Measurements from ENCODE around the gene RGS10. TPM values are rescaled to one million over a fixed set of nuclear protein-coding genes. Genes with fewer than 3 reads are reported as not detected.

The RGS10 gene
- total and polyA plus RNA-seq, 9 of the 15 experiments (the other 6 are each of a cell fraction or from before 2014, with no cell fraction given): 31.9 to 123 (median 62.1) TPM

- TF ChIP-seq HCFC1 (IDR thresholded peaks at IDR 0.05; ENCODE audit: low read depth, low read length) (no peak), RFX7 (CRISPR knock-in tag; IDR thresholded peaks at IDR 0.05) (no peak), KAT7 (CRISPR knock-in tag; IDR thresholded peaks at IDR 0.05; ENCODE audit: borderline replicate concordance) (no peak), NR2C2 (CRISPR knock-in tag; IDR thresholded peaks at IDR 0.05) (no peak), NR2C2 (tag; IDR thresholded peaks at IDR 0.05) (no peak), NRF1 (conservative IDR thresholded peaks at IDR 0.05 in 1 of 2, IDR thresholded peaks at IDR 0.05 in 1 of 2) (peak in 1 of 2 experiments; percentile 40; a peak in 2 of 4 replicates), ZNF23 (CRISPR knock-in tag; IDR thresholded peaks at IDR 0.05) (no peak), ELF4 (CRISPR knock-in tag; IDR thresholded peaks at IDR 0.05) (no peak), TRIM28 (IDR thresholded peaks at IDR 0.05) (no peak), MTF1 (CRISPR knock-in tag; IDR thresholded peaks at IDR 0.05; ENCODE audit: borderline replicate concordance) (no peak), ZNF12 (CRISPR knock-in tag; IDR thresholded peaks at IDR 0.05) (no peak), COPS2 (conservative IDR thresholded peaks at IDR 0.05) (no peak), THAP12 (CRISPR knock-in tag; IDR thresholded peaks at IDR 0.05) (no peak), SIN3A (IDR thresholded peaks at IDR 0.05; ENCODE audit: borderline replicate concordance in 2 of 2, control insufficient read depth in 1 of 2, low read depth in 2 of 2, low read length in 2 of 2) (no peak), ARID4B (CRISPR knock-in tag; IDR thresholded peaks at IDR 0.05) (no peak), E4F1 (CRISPR knock-in tag; IDR thresholded peaks at IDR 0.05; ENCODE audit: borderline replicate concordance) (no peak), ZC3H11A (IDR thresholded peaks at IDR 0.05; ENCODE audit: low read depth, low read length) (no peak), MCM2 (IDR thresholded peaks at IDR 0.05; ENCODE audit: low read depth) (no peak), TBP (optimal IDR thresholded peaks at IDR 0.05; ENCODE audit: low read depth, low read length) (no peak)
Measured at GRCh38 chr10:119542988-119543813, 682 bp upstream of the RGS10 start (continued).
